Right atrium auricular region (tissue), 2 donors: ENCODE data around the gene SVIL. TPM values are rescaled to one million over a fixed set of nuclear protein-coding genes. Genes with fewer than 3 reads are reported as not detected.
A peak's percentile ranks its signal among the peaks of the same experiment; 100 is the strongest.

Experiments
- DNase-seq: peaks from one replicate; pipeline ENCODE4 v3.0.0-alpha.2; 2019; ENCODE audit warnings: low spot score
- H3K27ac ChIP-seq, 2 donors: fragments of 200-600 bp; sonication (generic); 1 replicate in 1 of 2; 2 replicates in 1 of 2; pipeline ENCODE4 v1.5.1; 2016 to 2019
- H3K27me3 ChIP-seq, 2 donors: fragments of 200-600 bp; sonication (generic); one replicate each; pipeline versions ENCODE4 v1.5.1 to v1.6.0; 2017 to 2019
- H3K36me3 ChIP-seq: fragments of 200-600 bp; sonication (generic); one replicate; pipeline ENCODE4 v1.5.1; 2016
- H3K4me1 ChIP-seq, 2 donors: fragments of 200-600 bp; sonication (generic); one replicate each; pipeline versions ENCODE4 v1.5.1 to v1.6.0; 2017 to 2019
- H3K4me3 ChIP-seq, 2 donors: fragments of 200-600 bp; sonication (generic); 1 replicate in 1 of 2; 2 replicates in 1 of 2; pipeline ENCODE4 v1.5.1; 2017 to 2019; ENCODE audit warnings: mild to moderate bottlenecking in 1 of 2, moderate library complexity in 1 of 2
- H3K9me3 ChIP-seq, 2 donors: fragments of 200-600 bp; sonication (generic); one replicate each; pipeline ENCODE4 v1.5.1; 2019
- total RNA-seq, 2 donors: library from RNA; depleted of rRNA; stranded (reverse); fragments of >200 nt; gene quantifications; one replicate each; pipeline ENCODE4 v1.1.0, GENCODE V29; 2016
- TF ChIP-seq, protein P1 (sequence below), 2 donors: fragments of 200-600 bp; sonication (generic); IDR thresholded peaks; one replicate each; pipeline ENCODE4 v1.5.1; 2019; ENCODE audit warnings: antibody characterized with exemption in 2 of 2

Gene SVIL
- total RNA-seq = 100 to 1,000 TPM; 260 to 340 TPM

- Histone ChIP-seq H3K36me3 (no peaks in the 10 kb centered on the region), H3K4me3 (peak within 1 kb of the TSS; percentile 43 to 53), H3K27ac (peak within 1 kb of the TSS; percentile 84 to 89), H3K9me3 (no peaks in the 10 kb centered on the region), H3K27me3 (no peaks in the 10 kb centered on the region), H3K4me1 (peaks cover 0 to 29% of the 10 kb centered on the region in 2 donors)
- DNase-seq = peak; percentile 91
- TF ChIP-seq, protein P1, sequence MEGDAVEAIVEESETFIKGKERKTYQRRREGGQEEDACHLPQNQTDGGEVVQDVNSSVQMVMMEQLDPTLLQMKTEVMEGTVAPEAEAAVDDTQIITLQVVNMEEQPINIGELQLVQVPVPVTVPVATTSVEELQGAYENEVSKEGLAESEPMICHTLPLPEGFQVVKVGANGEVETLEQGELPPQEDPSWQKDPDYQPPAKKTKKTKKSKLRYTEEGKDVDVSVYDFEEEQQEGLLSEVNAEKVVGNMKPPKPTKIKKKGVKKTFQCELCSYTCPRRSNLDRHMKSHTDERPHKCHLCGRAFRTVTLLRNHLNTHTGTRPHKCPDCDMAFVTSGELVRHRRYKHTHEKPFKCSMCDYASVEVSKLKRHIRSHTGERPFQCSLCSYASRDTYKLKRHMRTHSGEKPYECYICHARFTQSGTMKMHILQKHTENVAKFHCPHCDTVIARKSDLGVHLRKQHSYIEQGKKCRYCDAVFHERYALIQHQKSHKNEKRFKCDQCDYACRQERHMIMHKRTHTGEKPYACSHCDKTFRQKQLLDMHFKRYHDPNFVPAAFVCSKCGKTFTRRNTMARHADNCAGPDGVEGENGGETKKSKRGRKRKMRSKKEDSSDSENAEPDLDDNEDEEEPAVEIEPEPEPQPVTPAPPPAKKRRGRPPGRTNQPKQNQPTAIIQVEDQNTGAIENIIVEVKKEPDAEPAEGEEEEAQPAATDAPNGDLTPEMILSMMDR (IDR thresholded peaks at IDR 0.05) = no peak
Observed at GRCh38 chr10:29634764-29635625, at the start of gene SVIL. Gene SVIL (minus strand): TSS chr10:29634971. CDS start chr10:29555058, 79,913 bp downstream.

DNA sequence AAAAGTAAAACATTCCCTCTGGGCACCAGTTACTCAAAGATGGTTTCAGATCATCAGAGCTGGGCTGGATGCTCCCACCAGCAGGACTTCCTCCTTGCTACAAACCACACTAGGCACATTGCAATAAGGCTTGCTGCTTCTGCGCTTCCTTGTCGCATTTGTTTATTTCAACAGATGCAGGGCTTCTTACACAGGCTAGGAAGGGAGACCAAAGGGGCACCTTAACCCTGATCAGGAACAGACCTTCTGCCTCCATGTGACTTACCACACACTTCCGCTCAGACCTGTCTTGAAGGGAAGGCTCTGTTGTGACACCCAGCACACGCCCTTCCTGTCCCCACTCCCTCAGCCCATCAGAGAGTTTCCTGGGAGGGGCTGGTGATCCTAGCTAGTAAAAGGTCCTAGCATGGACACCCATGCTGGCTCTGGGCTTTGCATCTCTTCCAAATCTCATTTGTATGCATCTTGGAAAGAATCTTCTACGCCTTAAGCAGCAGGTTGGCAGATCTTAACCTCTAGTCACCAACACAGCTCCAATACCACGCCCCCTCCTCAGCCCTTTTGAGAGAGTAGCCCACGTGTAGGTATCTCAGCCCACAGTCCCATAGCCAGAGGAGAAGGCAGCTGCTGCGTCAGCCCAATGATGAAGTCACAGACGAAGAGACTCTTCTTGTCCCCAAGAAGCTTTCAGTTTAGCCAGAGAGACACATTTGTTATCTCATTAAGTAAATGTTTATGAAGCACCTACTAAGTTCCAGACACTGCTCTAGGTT lies 47.1 kb upstream of the SVIL start:
- peaks cover 16% of the 10 kb centered on the region for H3K36me3 ChIP-seq
- H3K27me3 ChIP-seq = no peaks in the 10 kb centered on the region
- no peak overlapping the region for H3K4me3 ChIP-seq
- no peak overlapping the region for H3K27ac ChIP-seq
- TF ChIP-seq, protein P1 (IDR thresholded peaks at IDR 0.05) = no peak
- no peaks in the 10 kb centered on the region for H3K9me3 ChIP-seq
- DNase-seq = no peak
- H3K4me1 ChIP-seq = peaks cover 0 to 7% of the 10 kb centered on the region in 2 donors

GRCh38 chr10:29680091-29680490 lies 45.3 kb upstream of the SVIL start:
- Histone ChIP-seq H3K27me3 (no peaks in the 10 kb centered on the region), H3K9me3 (no peaks in the 10 kb centered on the region), H3K36me3 (peaks cover 11% of the 10 kb centered on the region), H3K4me1 (peaks cover 0 to 7% of the 10 kb centered on the region in 2 donors), H3K27ac (no peak overlapping the region), H3K4me3 (no peak overlapping the region)
- DNase-seq = no peak
- TF ChIP-seq, protein P1 (IDR thresholded peaks at IDR 0.05) = no peak

- TF ChIP-seq, protein P1 (IDR thresholded peaks at IDR 0.05) = no peak
- Histone ChIP-seq H3K36me3 (no peaks in the 10 kb centered on the region), H3K4me3 (no peak overlapping the region), H3K27me3 (no peaks in the 10 kb centered on the region), H3K4me1 (peaks cover 0 to 5% of the 10 kb centered on the region in 2 donors), H3K9me3 (no peaks in the 10 kb centered on the region), H3K27ac (no peak overlapping the region)
- DNase-seq = no peak
Observed at GRCh38 chr10:29676732-29677131, 42.0 kb upstream of the SVIL start.

GRCh38 chr10:29675984-29676383 lies 41.2 kb upstream of the SVIL start:
- Histone ChIP-seq H3K27me3 (no peaks in the 10 kb centered on the region), H3K4me1 (no peaks in the 10 kb centered on the region), H3K36me3 (no peaks in the 10 kb centered on the region), H3K4me3 (no peak overlapping the region), H3K9me3 (no peaks in the 10 kb centered on the region), H3K27ac (no peak overlapping the region)
- TF ChIP-seq, protein P1 (IDR thresholded peaks at IDR 0.05) = no peak
- DNase-seq = no peak
